Pancreas (tissue), 10 donors: ENCODE measurements around the gene LRRC8B. TPM values are rescaled to one million over a fixed set of nuclear protein-coding genes. Genes with fewer than 3 reads are reported as not detected.

Source experiments
- ATAC-seq, 4 donors: fragments of 200-7000 bp; cut with Tn5 transposase; one replicate each; pipeline versions ENCODE4 v1.8.0 to v1.9.1; 2020; ENCODE audit warnings: mild to moderate bottlenecking in 4 of 4, moderate library complexity in 4 of 4
- DNase-seq, 6 donors: peaks; one replicate each; pipeline ENCODE4 v3.0.0-alpha.2; 2020
- FAIRE-seq: peaks from 2 replicates; lab custom pipeline; 2012; peaks lifted over from hg19 to GRCh38; lab: Jason Lieb, UNC
- H3K27ac ChIP-seq, 4 donors: fragments of 200-600 bp; sonication (generic); 1 replicate in 3 of 4; 2 replicates in 1 of 4; pipeline versions ENCODE4 v1.5.0 to v1.8.0; 2020
- H3K27me3 ChIP-seq, 4 donors: fragments of 200-600 bp; one replicate each; pipeline ENCODE4 v1.8.0; 2021
- H3K36me3 ChIP-seq, 3 donors: fragments of 200-600 bp; sonication (generic) in 1 of 3; one replicate each; pipeline versions ENCODE4 v1.5.0 to v1.8.0; 2020 to 2021
- H3K4me1 ChIP-seq, 3 donors: fragments of 200-600 bp; one replicate each; pipeline ENCODE4 v1.8.0; 2021
- H3K4me3 ChIP-seq, 4 donors: fragments of 200-600 bp; sonication (generic) in 2 of 4; one replicate each; pipeline versions ENCODE4 v1.5.0 to v1.8.0; 2020 to 2021
- H3K9me3 ChIP-seq, 4 donors: fragments of 200-600 bp; one replicate each; pipeline ENCODE4 v1.8.0; 2021
- WGBS, 2 donors: extraction: QIAGEN DNeasy Blood & Tissue Kit; methylation state at CpG; one replicate each; pipeline ENCODE4 v1.1.7; 2013; 5-methylcytosine and 5-hydroxymethylcytosine counted together
- intact Hi-C, 3 donors: fragments of 100-400 bp; cut with DNase I; formaldehyde crosslinking; loops; one replicate each; pipeline versions ENCODE4 v1.11.1 to v1.14.2; 2022
- polyA plus RNA-seq, 2 donors: library from polyadenylated mRNA; stranded (reverse); fragments of 200-250 nt; gene quantifications; one replicate each; pipeline ENCODE4 v1.2.3, GENCODE V29; 2013
- total RNA-seq, 6 donors: library from RNA; stranded (reverse); fragmentation: NEBNext Ultra II Directional in 4 of 6; extraction: Animal tissue kit (Norgen Biotek cat#: 25700) in 4 of 6; gene quantifications; one replicate each; pipeline versions ENCODE4 v1.2.1 to v1.2.4, GENCODE V29; 2021 to 2023
- TF ChIP-seq, protein P1 (sequence below), 4 donors: fragments of 200-600 bp; sonication (generic) in 3 of 4; IDR thresholded peaks; one replicate each; pipeline versions ENCODE4 v1.5.0 to v1.8.0; 2021; ENCODE audit warnings: antibody characterized with exemption in 4 of 4
- donor health status: healthy with polysubstance abuse.
- donor health status: DM: no; HTN: no; CAD: no; lungs with moderate emphysema.
- donor health status: DM: no; HTN: no; CAD: no.
- donor health status: control.
- donor health status: control.
- donor health status: Bipolar disorder and iron deficiency.
- donor health status: DM: yes; HTN: yes; CAD: no.
- donor health status: DM: no; HTN: no; CAD: no.
- donor health status: DM: no; HTN: no; CAD: no.
- donor health status: DM: yes; HTN: yes; CAD: no.

LRRC8B gene
- total and polyA plus RNA-seq, 8 donors = 1.7 to 14.2 (median 7.3) TPM

DNA sequence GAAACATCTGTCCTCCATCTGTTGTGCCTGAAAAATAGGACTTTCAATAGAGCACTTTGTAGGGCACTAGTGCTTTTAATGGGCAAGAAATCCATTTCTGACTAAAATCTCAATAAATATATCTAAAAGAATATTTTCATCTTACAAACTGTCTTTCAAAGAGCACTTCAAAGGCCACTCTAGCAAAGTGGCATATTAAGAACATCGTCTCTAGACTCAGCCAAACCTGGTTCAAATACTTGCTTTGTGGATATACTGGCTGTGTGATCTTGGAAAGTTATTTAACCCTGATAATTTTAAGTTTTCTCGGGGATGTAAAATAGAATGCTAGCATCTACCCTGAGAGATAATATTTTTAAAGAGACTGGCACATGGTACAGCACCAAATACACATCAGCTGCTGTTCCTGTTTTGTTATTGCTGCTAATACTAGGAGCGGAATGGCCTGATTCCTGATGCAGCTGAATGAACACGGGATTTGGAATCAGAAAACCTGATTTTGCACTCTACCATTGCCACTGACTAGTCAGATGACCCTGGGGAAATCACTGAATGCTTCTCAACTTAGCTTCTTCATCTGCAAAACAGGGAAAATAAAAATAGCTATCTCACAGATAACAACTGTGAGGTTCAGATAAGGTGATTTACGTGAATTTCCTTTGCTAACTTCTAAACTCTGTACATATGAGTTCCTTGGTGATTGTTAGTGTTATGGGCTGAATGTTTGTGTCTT, 83.1 kb downstream of the LRRC8B start:
- no peak for FAIRE-seq
- DNase-seq = no peak
- no peaks in the 10 kb centered on the region for H3K9me3 ChIP-seq
- H3K4me3 ChIP-seq = no peak overlapping the region
- ATAC-seq = no peak
- TF ChIP-seq, protein P1, sequence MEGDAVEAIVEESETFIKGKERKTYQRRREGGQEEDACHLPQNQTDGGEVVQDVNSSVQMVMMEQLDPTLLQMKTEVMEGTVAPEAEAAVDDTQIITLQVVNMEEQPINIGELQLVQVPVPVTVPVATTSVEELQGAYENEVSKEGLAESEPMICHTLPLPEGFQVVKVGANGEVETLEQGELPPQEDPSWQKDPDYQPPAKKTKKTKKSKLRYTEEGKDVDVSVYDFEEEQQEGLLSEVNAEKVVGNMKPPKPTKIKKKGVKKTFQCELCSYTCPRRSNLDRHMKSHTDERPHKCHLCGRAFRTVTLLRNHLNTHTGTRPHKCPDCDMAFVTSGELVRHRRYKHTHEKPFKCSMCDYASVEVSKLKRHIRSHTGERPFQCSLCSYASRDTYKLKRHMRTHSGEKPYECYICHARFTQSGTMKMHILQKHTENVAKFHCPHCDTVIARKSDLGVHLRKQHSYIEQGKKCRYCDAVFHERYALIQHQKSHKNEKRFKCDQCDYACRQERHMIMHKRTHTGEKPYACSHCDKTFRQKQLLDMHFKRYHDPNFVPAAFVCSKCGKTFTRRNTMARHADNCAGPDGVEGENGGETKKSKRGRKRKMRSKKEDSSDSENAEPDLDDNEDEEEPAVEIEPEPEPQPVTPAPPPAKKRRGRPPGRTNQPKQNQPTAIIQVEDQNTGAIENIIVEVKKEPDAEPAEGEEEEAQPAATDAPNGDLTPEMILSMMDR (IDR thresholded peaks at IDR 0.05) = no peak
- no peaks in the 10 kb centered on the region for H3K27me3 ChIP-seq
- H3K36me3 ChIP-seq = no peaks in the 10 kb centered on the region
- 78 to 82% methylated on average over 5 of the region's 5 CpGs for WGBS, 2 donors
- no peaks in the 10 kb centered on the region for H3K4me1 ChIP-seq
- intact Hi-C loops = loop anchor here in 1 of 3 donors (10.0 kb wide), 1 partner anchor 123 kb away; no protein-coding TSS in a partner anchor
- no peak overlapping the region for H3K27ac ChIP-seq

DNA sequence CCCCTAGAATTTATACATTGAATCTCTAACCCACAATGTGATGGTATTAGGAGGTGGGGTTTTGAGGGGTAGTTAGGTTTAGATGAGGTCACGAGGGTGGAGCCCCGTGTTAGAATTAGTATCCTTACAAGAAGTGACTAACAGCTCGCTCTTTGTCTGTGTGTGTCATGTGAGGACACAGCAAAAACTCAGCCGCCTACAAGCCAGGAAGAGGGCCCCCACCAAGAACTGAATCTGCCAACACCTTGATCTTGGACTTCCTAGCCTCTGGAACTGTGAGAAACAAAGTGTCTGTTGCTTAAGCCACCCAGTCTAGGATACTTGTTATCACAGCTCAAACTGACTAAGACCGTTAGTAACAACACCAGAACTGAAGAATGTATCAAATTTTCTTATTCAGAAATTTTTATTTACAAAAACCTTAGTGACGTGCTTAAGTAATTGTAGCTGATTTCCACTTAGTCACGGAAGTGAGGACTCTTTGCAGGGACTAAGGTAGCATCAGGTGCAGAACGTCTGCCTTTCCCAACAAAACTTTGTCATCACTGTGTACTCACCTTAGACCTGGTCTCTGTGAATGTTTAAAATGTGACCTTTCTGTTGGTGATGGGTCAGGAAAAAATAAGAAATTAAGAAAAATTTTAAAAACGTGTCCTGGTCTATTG, 83.8 kb downstream of the LRRC8B start:
- TF ChIP-seq, protein P1 (IDR thresholded peaks at IDR 0.05) = no peak
- DNase-seq (no peak), FAIRE-seq (no peak), ATAC-seq (no peak)
- Histone ChIP-seq H3K9me3 (no peaks in the 10 kb centered on the region), H3K27me3 (no peaks in the 10 kb centered on the region), H3K4me1 (no peaks in the 10 kb centered on the region), H3K36me3 (no peaks in the 10 kb centered on the region), H3K4me3 (no peak overlapping the region), H3K27ac (no peak overlapping the region)
- 69 to 75% methylated on average over 9 of the region's 9 CpGs for WGBS, 2 donors
- intact Hi-C loops = loop anchor here in 1 of 3 donors (10.0 kb wide), 1 partner anchor 124 kb away; no protein-coding TSS in a partner anchor

DNA sequence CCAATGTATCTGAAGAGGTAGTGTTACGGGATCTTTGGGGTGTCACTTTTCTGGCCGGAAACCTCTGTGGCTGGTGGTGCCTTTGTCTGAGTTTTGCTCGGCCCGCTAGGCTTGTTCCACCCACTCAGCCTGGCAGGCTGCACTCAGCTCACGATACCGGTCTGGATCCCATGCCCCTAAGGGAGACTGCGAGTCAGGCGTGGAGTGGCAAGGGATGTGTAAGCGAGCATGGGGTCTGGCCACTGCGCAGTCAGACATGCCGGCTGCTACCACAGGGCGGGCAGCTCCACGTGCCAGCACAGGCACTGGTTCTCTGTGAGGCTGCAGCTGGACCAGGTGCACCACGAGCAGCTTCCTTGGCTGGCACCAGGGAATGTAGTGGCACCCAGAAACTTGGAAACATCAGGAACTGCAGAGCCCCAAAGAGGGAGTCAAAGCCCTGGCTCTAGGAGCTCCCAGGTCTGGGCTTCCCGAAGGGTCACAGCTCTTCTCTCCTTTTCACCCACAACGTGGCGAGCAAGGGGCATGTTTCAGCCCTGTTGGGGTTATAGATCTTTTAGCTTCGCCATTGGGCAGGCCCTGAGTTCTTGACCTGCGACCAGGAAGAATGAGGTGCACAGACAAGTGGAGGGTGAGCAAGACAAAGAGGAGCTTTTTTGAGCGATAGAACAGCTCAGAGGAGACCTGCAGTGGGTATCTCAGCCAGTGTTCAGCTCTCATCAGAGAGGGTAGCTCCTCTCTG, 84.5 kb downstream of the LRRC8B start:
- H3K27ac ChIP-seq = no peak overlapping the region
- ATAC-seq (no peak), DNase-seq (peak in 1 of 6 donors; percentile 49)

DNA sequence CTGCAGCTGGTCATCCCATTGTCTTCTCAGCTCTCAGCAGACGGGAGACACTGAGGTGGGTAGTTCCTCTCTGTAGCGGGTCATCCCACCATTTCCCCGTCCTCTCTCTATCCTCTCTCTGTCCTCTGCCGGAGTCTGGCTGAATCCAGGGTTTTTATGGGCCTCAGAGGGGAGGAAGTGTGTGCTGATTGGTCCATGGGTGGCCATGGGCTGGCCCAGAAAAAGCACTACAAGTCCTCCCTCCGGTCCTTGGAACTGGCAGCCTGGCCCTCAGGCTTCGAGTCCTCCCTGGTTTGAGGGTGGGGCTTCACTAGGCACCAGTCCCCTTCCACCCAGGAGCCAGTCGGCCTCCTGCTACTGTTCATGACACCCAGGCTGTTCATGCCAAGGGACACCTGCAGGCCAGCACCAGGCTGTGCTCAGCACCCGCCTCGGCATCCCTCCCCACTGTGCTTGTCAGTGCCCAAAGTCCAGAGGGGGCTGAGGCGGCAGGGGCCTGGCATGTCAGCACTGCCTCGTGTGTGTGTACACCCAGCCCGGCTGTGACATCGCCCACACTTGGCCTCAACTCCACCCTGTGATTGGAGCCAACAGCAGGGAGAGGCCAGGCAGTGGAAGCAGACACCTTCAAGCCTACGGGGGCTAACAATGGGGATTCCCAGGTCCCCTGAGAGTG, 85.3 kb downstream of the LRRC8B start:
- ATAC-seq = no peak
- Histone ChIP-seq H3K36me3 (no peaks in the 10 kb centered on the region), H3K4me1 (no peaks in the 10 kb centered on the region), H3K9me3 (no peaks in the 10 kb centered on the region), H3K27me3 (no peaks in the 10 kb centered on the region), H3K4me3 (no peak overlapping the region), H3K27ac (no peak overlapping the region)
- no peak for FAIRE-seq
- WGBS, 2 donors = 82 to 91% methylated on average over 14 of the region's 14 CpGs
- TF ChIP-seq, protein P1 (IDR thresholded peaks at IDR 0.05) = no peak
- peak in 2 of 6 donors; percentile 20 to 54 for DNase-seq
- intact Hi-C loops = loop anchor here in 1 of 3 donors (10.0 kb wide), 1 partner anchor 125 kb away; no protein-coding TSS in a partner anchor

More for the DNA sequence above, 84.5 kb downstream of the LRRC8B start:
- no peak overlapping the region for H3K4me3 ChIP-seq
- TF ChIP-seq, protein P1 (IDR thresholded peaks at IDR 0.05) = no peak
- H3K27me3 ChIP-seq = no peaks in the 10 kb centered on the region
- no peak for FAIRE-seq
- no peaks in the 10 kb centered on the region for H3K36me3 ChIP-seq
- H3K4me1 ChIP-seq = no peaks in the 10 kb centered on the region
- intact Hi-C loops = loop anchor here in 1 of 3 donors (10.0 kb wide), 1 partner anchor 124 kb away; no protein-coding TSS in a partner anchor
- WGBS, 2 donors = 89 to 90% methylated on average over 20 of the region's 20 CpGs
- no peaks in the 10 kb centered on the region for H3K9me3 ChIP-seq
